Measurements from ENCODE around the gene L1CAM.
A peak's percentile ranks its signal among the peaks of the same experiment; 100 is the strongest.

L1CAM gene

DNA sequence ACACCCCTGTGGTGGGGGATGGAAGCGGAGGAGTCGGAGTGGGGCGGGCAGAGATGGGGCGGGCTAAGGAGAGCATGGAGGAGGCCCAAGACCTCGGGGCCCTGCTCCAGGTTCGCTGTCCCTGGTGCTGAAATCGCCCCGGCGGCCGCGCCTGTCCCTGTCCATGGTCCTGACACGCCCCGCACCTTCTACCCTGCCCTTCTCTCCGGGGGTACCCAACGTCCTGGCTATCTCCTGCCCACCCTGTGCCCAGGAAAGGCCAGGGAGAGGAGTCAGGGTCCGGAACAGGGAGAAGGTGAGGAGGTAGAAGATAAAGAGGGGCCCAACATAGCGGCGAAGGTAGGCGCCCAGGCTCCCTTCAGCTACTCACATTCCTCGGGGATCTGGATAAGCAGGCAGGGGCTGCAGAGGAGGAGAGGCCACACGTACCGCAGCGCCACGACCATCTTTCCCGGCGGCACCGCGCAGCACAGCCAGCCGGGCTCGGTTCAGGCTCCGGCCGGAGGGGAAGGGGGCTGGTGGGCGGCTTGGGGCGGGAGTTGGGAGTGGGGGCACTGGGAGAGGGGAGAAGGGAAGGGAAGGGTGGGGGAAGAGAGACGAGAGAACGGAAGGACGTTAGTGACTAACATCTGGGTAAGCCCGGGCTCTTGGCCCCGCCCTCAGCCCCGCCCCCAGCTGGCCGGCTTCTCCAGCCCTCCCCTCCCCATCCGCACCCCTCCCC, 10.4 kb downstream of the L1CAM start:
- peak; percentile 32 for DNase-seq

DNA sequence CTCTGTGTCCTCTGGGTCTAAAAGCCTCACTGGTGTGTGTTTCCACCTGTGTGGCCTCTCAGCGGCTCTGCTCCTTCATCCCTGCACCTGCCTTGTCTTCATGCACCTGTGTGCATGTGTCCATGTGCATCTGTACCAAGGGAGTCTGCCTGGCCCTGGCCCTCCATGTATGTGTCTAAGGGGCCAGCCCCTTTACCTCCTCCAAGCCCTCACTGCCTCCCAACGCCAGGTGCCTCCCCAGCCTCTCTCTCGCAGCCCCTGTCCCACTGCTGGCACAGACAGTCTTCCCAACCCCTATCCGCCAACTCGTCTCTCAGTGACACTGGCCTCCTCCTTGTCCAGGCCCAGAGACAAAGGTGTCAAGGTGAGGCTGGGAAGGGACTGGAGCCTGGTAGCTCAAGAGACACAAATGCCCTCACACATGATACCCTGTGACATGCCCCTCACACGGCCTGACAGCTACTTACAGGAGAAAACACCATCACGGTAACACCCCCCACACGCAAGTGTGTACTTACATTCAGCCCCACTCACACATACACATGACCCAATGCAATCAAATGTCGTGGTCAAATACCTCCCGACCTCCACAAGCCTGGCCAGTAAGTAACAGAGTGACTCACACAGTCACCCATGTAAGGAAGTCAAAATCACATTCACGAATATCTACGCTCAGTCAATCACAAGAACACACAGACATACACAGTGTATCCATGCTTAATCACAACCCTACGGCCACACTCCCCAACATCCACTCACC, 11.4 kb downstream of the L1CAM start:
- no peak for DNase-seq

GRCh38 chrX:153874085-153874365, 11.9 kb downstream of the L1CAM start:
- DNase-seq, result no peak

GRCh38 chrX:153873282-153874084, 12.5 kb downstream of the L1CAM start:
- DNase-seq, result no peak

- no peak for DNase-seq
These were observed 13.8 kb downstream of the L1CAM start for GRCh38 chrX:153871946-153872878.

GRCh38 chrX:153871451-153871850, 14.5 kb downstream of the L1CAM start:
- DNase-seq, result no peak

DNA sequence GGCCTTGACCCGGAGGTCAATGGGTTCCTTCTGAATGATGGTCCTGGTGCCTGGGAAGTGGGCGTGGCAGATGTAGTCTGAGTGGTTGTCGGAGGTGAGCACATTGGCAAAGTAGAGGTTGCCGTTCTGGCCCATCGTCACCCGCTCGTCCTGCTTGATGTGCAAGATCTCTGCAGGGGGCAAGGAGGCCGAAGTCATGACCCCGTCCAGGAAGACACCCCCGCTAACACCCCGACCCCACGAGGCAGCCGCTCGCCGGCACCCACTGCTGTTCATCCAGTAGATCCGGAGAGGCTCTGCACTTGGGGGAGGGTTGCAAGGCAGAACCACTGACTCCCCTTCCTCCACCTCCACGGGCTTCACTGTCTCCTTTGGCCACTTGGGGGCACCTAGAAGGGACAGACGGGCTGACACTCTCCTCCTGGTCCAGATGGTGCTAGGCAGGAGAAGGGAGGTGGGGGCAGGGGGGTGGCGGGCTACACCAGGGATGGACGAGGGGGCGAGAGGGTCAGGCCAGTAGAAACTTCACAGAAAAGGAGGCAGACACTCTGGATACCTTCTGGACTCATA, 15.1 kb downstream of the L1CAM start:
- DNase-seq, result no peak

DNA sequence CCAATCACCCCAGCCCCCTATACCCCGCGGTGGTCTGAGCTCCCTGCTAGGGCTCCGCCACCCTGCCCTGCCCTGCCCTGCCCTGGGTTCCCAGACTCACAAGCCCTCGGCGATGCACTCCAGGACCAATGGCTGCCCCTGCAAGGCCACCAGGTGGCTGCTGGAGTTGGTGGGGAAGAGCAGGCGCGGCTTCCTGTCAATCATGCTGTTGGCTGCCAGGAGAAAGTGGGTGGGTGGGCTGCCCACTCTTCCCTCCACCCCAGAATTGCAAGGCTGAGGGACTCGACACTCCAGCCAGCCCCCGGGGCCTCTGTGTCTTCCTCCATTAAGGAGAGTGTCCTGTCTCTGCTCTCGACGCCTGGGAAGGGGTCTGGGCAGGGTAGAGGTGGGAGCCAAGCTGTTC, 15.7 kb downstream of the L1CAM start:
- no peak for DNase-seq

DNA sequence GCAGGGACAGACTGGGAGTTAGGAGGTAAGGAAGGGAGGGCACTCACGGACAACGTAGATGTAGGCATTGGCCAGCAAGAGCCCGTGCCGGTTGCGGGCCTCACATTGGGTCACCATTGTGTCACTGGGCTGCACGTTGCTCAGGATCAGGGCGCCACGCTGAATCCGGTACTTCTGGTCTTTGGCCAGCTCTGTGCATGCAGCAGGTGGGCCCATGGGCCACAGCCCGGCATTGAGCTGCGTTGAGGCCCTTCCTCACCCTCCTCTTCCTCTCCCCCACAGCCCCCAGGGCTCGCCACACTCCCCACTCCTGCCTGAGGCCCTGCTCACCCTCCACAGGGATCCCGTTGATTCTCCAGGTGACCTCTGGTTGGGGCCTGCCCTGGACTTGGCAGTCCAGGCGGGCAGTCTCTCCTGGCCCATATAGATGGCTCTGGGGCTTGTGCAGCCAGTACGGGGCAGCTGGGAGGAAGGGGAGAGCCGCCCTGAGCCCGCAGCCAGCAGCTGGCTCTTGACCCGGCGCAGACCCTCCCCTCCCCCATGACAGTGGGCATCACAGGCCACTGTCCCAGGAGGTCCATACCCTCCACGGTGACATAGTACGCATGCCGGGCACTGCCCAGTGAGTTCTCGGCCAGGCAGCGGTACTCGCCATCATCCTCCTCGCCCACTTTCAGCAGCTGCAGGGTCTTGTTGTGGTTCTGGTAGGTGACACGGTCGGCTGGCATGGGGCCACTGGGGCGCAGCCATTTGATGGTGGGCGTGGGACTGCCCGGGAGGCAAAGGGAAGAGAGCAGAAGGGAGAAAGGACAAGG, 16.3 kb downstream of the L1CAM start:
- no peak for DNase-seq

DNA sequence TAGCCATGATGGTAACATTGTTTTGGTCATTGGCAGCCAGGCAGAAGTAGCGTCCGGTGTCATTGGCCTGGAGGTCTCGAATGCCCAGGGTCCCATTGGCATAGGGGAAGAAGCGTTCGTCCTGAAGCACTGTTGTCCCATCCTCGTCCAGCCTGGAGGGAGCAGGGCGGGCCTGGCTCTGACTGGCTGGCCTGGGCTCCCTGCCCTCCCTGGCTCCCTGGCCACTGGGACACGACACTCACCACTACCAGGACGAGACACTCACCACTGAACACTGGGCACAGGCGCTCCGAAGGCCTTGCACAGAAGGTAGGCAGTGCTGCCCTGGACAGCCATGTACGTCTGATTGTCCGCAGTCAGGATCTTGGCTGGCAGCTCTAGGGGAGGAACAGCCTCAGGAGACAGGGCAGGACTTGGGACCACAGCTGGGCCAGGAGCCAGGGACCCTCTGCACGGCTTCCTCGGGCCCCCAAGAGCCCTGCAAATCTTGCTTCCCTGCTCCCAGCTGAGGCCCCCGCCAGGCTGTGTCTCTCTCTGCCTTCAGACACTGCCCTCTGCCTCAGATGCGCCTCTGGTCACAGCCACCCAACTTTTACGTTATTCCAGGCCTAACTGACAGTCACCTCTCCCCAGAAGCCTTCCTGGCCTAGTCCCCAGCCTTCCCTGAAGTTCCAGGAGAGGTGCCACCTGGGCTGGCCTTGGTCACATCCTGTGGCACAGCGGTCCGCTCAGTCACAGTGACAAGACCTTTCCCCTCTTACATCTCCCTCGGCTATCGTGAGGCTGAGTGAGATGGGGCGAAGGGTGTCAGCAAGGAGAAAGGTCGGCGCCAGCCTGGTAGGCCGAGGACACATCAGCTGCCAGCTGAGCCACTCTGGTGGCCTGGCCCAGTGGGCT, 17.1 kb downstream of the L1CAM start:
- no peak for DNase-seq

DNA sequence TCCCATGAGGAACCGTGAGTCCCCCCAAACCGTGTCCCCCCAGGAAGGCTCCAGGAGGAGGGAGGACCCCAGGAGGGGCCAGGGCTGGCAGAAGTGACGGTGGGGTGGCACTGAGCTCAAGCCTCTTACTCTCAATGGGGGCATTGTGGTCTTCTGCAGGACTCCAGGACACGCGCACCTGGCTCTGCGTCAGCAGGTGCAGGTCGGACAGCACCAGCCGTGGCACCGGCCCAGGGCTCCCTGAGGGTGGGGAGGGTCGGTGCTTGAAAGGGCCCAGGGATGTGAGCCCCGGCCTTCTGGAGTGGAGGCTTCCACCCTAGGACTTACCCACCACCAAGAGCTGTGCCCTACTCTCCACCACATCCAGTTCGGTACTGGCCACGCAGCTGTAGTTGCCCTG, 18.3 kb downstream of the L1CAM start:
- DNase-seq, result no peak

- no peak for DNase-seq
These were observed 18.8 kb downstream of the L1CAM start for GRCh38 chrX:153867139-153867538.

GRCh38 chrX:153866302-153867019, 19.5 kb downstream of the L1CAM start:
- no peak for DNase-seq

- DNase-seq, result no peak
These were observed 20.3 kb downstream of the L1CAM start for GRCh38 chrX:153865685-153866084.

- DNase-seq, result no peak
These were observed 20.7 kb downstream of the L1CAM start for GRCh38 chrX:153865321-153865580.

GRCh38 chrX:153864561-153865320, 21.2 kb downstream of the L1CAM start:
- no peak for DNase-seq

DNA sequence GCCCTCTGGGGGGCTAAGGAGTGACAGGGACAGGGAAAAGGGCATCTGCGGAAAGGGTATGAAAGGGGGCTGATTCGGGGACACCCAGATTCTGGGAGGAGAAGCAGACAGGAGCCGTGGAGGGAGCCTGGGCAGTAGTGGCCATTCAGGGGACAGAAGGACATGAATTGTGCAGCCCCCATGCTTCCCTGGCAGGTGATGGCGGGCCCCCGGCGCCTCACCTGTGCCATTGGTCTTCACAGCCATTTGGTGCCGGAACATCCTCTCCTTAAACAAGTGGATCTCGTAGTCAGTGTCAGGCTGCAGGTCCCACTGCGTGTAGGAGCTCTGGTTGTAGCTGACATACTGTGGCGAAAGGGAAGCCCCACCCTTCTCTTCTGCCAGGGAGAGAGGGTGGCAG, 21.9 kb downstream of the L1CAM start:
- DNase-seq, result no peak

DNA sequence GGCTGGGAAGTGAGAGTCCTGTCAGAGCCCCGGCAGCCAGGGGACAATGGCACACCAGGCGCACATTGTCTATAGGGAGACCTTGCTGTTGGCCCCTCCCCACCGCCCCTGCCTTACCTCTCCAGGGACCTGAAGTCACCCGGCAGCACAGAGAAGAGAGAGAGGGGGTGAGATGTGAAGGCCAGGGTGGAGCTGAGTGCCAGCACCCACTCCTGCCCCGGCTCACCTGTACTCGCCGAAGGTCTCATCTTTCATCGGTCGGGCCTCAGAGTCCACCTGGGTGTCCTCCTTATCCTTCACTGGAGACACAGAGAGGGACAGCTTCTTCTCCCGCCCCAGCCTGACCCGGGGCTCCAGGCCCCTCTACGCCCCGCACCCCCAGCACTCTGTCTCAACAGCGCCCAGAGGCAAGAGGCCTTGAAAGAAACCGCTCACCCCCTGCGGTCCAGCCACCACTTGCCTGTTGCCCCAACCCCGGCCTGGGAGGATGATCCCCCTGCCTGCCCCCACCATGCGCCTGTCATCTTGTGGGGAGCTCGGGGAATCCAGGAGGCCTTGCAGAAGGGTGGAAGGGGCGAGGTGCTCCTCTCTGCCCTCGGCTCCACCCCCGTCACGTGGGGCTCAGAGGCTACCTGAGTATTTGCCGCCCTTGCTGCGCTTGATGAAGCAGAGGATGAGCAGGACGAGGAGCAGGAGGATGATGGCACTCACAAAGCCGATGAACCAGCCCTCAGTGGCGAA, 22.6 kb downstream of the L1CAM start:
- DNase-seq, result no peak

Data from NCI-H146 (cell line).